A549 (cell line): ENCODE data around the gene KRT17. TPM values are rescaled to one million over a fixed set of nuclear protein-coding genes. Genes with fewer than 3 reads are reported as not detected.
A peak's percentile ranks its signal among the peaks of the same experiment; 100 is the strongest.
"Not testable (repeated sequence)": the region's sequence is repeated elsewhere in the genome, so short reads cannot be mapped to it uniquely, and the experiment has no call there.

Source experiments
- ATAC-seq, 2 experiments: fragments of 200-7000 bp in 1 of 2; fragments of >200 bp in 1 of 2; cut with Nextera tagmentation in 1 of 2; cut with Tn5 transposase in 1 of 2; 3 replicates each; pipeline versions ENCODE4 v1.8.0 to v1.9.1; 2018 to 2020; ENCODE audit warnings: mild to moderate bottlenecking in 1 of 2, moderate library complexity in 1 of 2
- CTCF ChIA-PET: fragments of 300-600 bp; sonication (Branson Sonifier 250); formaldehyde crosslinking; extraction: SDS; loops from one replicate; lab custom pipeline; 2021; ENCODE audit warnings: antibody characterized with exemption, inconsistent platforms; lab: Yijun Ruan, JAX
- POLR2A ChIA-PET: fragments of 350-600 bp; formaldehyde crosslinking; extraction: SDS; loops from one replicate; lab custom pipeline; 2021; ENCODE audit warnings: antibody characterized with exemption, inconsistent platforms; lab: Yijun Ruan, JAX
- DNase-seq, 2 experiments: peaks; one replicate each; pipeline versions ENCODE4 v3.0.0 to v3.0.0-alpha.2; 2011 to 2016; ENCODE audit warnings: low read depth in 1 of 2, low spot score in 1 of 2
- FAIRE-seq: peaks from 2 replicates; lab custom pipeline; 2011; peaks lifted over from hg19 to GRCh38; lab: Jason Lieb, UNC
- H3K27ac ChIP-seq, 2 experiments: fragments of >200 bp; sonication (Bioruptor Twin); formaldehyde crosslinking; 3 replicates each; pipeline ENCODE4 v1.5.1; 2016 to 2017
- H3K4me1 ChIP-seq: fragments of >200 bp; sonication (Bioruptor Twin); formaldehyde crosslinking; 3 replicates; pipeline ENCODE4 v1.6.1; 2016
- H3K4me2 ChIP-seq: fragments of >200 bp; sonication (Bioruptor Twin); formaldehyde crosslinking; 3 replicates; pipeline ENCODE4 v1.6.1; 2016
- H3K4me3 ChIP-seq: fragments of >200 bp; sonication (Bioruptor Twin); formaldehyde crosslinking; 3 replicates; pipeline ENCODE4 v1.5.1; 2016
- H3K9me3 ChIP-seq: fragments of >200 bp; sonication (Bioruptor Twin); formaldehyde crosslinking; 3 replicates; pipeline ENCODE4 v1.6.1; 2016
- CEBPB ChIP-seq, 2 experiments: fragments of >200 bp in 1 of 2; sonication (Bioruptor Twin) in 1 of 2; formaldehyde crosslinking in 1 of 2; IDR thresholded peaks; 2 replicates each; pipeline ENCODE4 v1.6.1; 2012 to 2016
- EHF ChIP-seq: fragments of 250-450 bp; sonication (Bioruptor Pico); IDR thresholded peaks from 2 replicates; pipeline ENCODE4 v1.5.0; 2020; ENCODE audit warnings: mild to moderate bottlenecking
- GATA3 ChIP-seq: IDR thresholded peaks from 2 replicates; pipeline ENCODE4 v1.6.1; 2012; ENCODE audit warnings: borderline replicate concordance
- HEYL ChIP-seq: fragments of 250-450 bp; sonication (Bioruptor Pico); IDR thresholded peaks from 2 replicates; pipeline ENCODE4 v1.8.0; 2021; ENCODE audit warnings: mild to moderate bottlenecking, moderate library complexity
- JUN ChIP-seq, 2 experiments: fragments of >200 bp; sonication (Bioruptor Twin); formaldehyde crosslinking; IDR thresholded peaks; 2 replicates in 1 of 2; 3 replicates in 1 of 2; pipeline ENCODE4 v1.6.1; 2016 to 2017
- MAFK ChIP-seq: fragments of 450-650 bp; IDR thresholded peaks from 2 replicates; pipeline ENCODE4 v1.6.1; 2014; ENCODE audit not compliant: partially characterized antibody
- MYC ChIP-seq: IDR thresholded peaks from 2 replicates; pipeline ENCODE4 v1.6.1; 2012; ENCODE audit warnings: mild to moderate bottlenecking, inconsistent platforms, low read length, improper control_type of control experiment, borderline replicate concordance
- SMC3 ChIP-seq: fragments of >200 bp; sonication (Bioruptor Twin); formaldehyde crosslinking; IDR thresholded peaks from 3 replicates; pipeline ENCODE4 v1.6.1; 2018; ENCODE audit warnings: inconsistent platforms
- SREBF2 ChIP-seq: fragments of 450-650 bp; IDR thresholded peaks from 2 replicates; pipeline ENCODE4 v1.6.1; 2014; ENCODE audit warnings: mild to moderate bottlenecking, moderate library complexity
- TP53 ChIP-seq: fragments of 250-450 bp; sonication (Bioruptor Pico); IDR thresholded peaks from 2 replicates; pipeline ENCODE4 v1.5.0; 2021; ENCODE audit warnings: mild to moderate bottlenecking, moderate library complexity
- ZSCAN20 ChIP-seq: fragments of 250-450 bp; sonication (Bioruptor Pico); IDR thresholded peaks from 2 replicates; pipeline ENCODE4 v1.8.0; 2022; ENCODE audit warnings: mild to moderate bottlenecking, moderate library complexity
- WGBS: methylation state at CpG from one replicate; pipeline ENCODE4 v1.1.6; 2017; ENCODE audit errors: missing lambda C conversion rate; 5-methylcytosine and 5-hydroxymethylcytosine counted together
- polyA plus RNA-seq, 4 experiments: library from polyadenylated mRNA; depleted of rRNA in 3 of 4; stranded (reverse); fragments of >200 nt; fragmentation: RNase III in 1 of 4; extraction: RNeasy Plus Mini Kit Qiagen cat#74134 plus additional on column Dnase treatment in 1 of 4; gene quantifications; 2 replicates in 3 of 4; 3 replicates in 1 of 4; pipeline ENCODE4 v1.2.3, GENCODE V29; 2011 to 2017
- TF ChIP-seq, protein P1 (sequence below): IDR thresholded peaks from 2 replicates; pipeline ENCODE4 v1.6.1; 2012
- TF ChIP-seq, protein P2 (sequence below): fragments of >200 bp; sonication (Bioruptor Twin); formaldehyde crosslinking; IDR thresholded peaks from 2 replicates; pipeline ENCODE4 v1.6.1; 2016
- TF ChIP-seq, protein P3 (sequence below): fragments of 250-450 bp; sonication (Bioruptor Pico); IDR thresholded peaks from 2 replicates; pipeline ENCODE4 v1.5.0; 2020; ENCODE audit warnings: low read depth, mild to moderate bottlenecking, moderate library complexity
- TF ChIP-seq, protein P4 (sequence below): fragments of 450-650 bp; IDR thresholded peaks from 2 replicates; pipeline ENCODE4 v1.6.1; 2014; ENCODE audit warnings: antibody characterized with exemption
- TF ChIP-seq, protein P5 (sequence below): fragments of >200 bp; sonication (Bioruptor Twin); formaldehyde crosslinking; IDR thresholded peaks from 3 replicates; pipeline ENCODE4 v1.5.1; 2016

KRT17 gene
- polyA plus RNA-seq, 2 of the 4 experiments (the other 2 are of a cell fraction): 0.43 to 1.2 TPM

DNA sequence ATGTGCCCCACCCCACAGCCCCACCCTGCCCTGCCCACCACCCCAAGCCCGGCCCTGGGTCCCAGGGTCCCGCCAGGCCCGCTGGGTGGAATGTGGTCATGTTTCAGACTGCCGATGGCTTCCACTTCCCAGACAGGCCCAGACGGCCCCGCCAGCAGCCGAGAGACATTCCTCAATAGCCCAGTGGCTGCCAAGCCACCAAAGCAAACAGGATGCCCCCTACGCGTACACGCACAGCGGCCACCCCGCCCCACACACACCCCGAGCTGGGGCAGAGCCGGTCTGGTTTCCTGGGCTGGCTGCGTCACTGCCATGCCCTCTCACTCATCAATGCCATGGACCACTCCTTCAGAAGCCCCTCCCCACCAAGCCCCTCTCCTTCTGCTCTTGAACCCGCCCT, 1.2 kb upstream of the KRT17 start:
- 25% methylated on average over 1 of the region's 16 CpGs for WGBS
- Histone ChIP-seq H3K27ac (no peak overlapping the region), H3K9me3 (no peaks in the 10 kb centered on the region), H3K4me3 (no peak overlapping the region), H3K4me2 (no peak overlapping the region), H3K4me1 (peaks cover 9% of the 10 kb centered on the region; the same call in 2 of the 3 replicates)
- ChIA-PET CTCF (interaction anchor here (3.7 to 9.5 kb wide), 2 partner anchors 23 to 76 kb away, joined by 14 to 56 read pairs; no protein-coding TSS in a partner anchor), POLR2A (no interaction called here)
- no peak for FAIRE-seq
- no peak for TF ChIP-seq CEBPB (IDR thresholded peaks at IDR 0.05)
- ATAC-seq: no peak
- DNase-seq: peak in 1 of 2 experiments; percentile 33

DNA sequence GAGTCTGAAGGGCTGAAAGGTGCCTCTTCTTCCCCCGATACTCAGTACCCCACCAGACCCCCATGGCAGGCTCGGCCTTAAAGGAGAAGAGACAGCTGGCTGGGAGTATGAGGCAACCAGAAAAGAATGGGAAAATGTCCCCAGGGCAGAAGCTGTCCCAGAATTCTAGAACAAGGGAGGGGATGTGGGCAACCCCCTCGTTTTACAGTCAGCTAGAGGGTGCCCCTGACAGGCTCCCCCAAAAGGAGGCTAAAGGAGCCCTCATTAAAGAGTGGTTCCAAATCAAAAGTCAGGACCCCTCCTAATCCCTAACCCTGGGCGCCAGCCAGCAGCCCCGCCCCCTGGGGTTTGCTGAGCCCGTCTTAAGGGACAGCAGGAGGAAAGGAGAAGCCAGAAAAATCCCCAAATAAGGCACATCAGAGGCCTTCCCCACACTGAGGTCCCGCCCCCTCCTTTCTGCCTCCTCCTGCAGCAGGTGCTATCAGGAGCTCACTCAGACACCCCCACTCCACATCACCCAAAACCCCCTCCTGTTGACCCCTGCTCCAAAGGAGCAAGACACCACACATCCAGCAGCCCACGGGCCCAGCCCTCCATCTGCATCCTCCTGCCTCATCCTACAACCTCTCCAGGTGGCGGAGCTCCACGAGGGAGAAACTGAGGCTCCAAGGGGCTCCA, 1.1 kb downstream of the KRT17 start:
- DNase-seq, H3K4me2 ChIP-seq, POLR2A ChIA-PET, H3K4me1 ChIP-seq, FAIRE-seq, H3K4me3 ChIP-seq, ATAC-seq, H3K9me3 ChIP-seq: not testable (repeated sequence)
- CTCF ChIA-PET: interaction anchor here (1.1 to 9.5 kb wide), 5 partner anchors 25 to 766 kb away, joined by 3 to 56 read pairs (median 5); no protein-coding TSS in a partner anchor
- 45% methylated on average over 9 of the region's 10 CpGs for WGBS
- 0 out of 6 replicates have a peak overlapping the region, but pooled peaks of 1 of the 2 experiments have one; percentile 36 for H3K27ac ChIP-seq

DNA sequence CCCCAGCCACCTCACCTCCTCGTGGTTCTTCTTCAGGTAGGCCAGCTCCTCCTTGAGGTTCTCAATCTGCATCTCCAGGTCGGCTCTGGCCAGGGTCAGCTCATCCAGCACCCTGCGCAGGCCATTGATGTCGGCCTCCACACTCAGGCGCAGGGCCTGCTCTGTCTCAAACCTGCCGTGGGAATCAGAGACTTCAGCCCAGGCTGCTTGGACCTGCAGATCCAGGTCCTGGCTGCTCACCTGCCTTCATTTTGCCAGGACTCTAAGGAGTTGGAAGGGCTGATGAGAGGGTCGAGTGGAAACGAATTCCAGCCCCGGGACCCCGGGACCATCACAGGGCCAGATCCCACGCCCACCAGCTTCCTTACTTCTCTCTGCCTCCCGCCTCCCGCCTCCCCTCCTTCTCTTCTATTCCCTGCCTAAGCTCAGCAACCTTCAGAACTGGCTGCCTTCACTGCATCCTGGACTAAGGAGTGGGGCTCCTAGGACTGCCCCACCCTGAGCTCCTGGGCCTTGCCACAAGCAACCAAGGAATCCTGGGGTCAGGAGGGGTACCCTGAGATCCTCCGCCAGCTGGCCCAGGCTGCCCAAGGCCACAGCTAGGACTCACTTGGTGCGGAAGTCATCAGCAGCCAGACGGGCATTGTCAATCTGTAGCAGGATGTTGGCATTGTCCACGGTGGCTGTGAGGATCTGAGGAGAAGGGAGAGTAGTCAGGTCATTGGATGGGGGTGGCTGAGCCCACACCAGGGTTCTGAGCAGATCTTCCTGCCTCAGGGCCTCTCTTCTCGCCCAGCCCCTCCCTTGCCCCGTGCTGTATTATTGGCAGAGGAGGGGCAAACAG, 1.8 kb downstream of the KRT17 start:
- H3K4me2 ChIP-seq, POLR2A ChIA-PET, H3K4me3 ChIP-seq, DNase-seq, FAIRE-seq, H3K4me1 ChIP-seq, ATAC-seq, H3K9me3 ChIP-seq: not testable (repeated sequence)
- CTCF ChIA-PET: interaction anchor here (1.1 to 9.5 kb wide), 4 partner anchors 25 to 71 kb away, joined by 3 to 56 read pairs (median 13); no protein-coding TSS in a partner anchor
- 64% methylated on average over 18 of the region's 19 CpGs for WGBS
- H3K27ac ChIP-seq: peak overlapping the region in 1 of 2 experiments; percentile 36; a peak in 1 of 6 replicates

DNA sequence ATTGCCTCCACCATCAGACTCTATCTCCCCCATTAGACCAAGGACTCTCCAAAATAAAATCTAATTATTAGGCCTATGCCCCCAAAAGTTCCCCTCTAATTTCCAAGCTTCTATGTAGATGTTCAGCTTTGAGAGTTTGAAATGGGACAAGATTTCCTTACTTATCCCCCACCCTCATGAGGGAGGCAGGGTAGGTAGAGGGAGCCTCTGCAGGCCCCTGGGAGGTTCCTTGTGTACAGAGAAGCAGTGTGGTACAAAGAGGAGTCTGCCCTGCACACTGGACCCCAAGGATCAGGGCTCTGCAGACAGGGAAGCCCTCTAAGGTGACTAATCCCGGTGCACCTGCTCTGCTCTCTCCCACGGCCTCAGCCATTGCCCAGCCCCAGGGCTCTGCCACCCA, 2.5 kb downstream of the KRT17 start:
- FAIRE-seq (no peak), ATAC-seq (no peak), DNase-seq (no peak)
- TF ChIP-seq SMC3: no peak
- TF ChIP-seq MAFK: no peak
- no peak for TF ChIP-seq SREBF2
- TF ChIP-seq HEYL (CRISPR knock-in tag): no peak
- no peak for TF ChIP-seq TP53 (CRISPR knock-in tag)
- no peak for TF ChIP-seq GATA3
- TF ChIP-seq, protein P1, sequence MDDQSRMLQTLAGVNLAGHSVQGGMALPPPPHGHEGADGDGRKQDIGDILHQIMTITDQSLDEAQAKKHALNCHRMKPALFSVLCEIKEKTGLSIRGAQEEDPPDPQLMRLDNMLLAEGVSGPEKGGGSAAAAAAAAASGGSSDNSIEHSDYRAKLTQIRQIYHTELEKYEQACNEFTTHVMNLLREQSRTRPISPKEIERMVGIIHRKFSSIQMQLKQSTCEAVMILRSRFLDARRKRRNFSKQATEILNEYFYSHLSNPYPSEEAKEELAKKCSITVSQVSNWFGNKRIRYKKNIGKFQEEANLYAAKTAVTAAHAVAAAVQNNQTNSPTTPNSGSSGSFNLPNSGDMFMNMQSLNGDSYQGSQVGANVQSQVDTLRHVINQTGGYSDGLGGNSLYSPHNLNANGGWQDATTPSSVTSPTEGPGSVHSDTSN: no peak
- TF ChIP-seq, protein P2, sequence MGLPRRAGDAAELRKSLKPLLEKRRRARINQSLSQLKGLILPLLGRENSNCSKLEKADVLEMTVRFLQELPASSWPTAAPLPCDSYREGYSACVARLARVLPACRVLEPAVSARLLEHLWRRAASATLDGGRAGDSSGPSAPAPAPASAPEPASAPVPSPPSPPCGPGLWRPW: no peak
- TF ChIP-seq, protein P3, sequence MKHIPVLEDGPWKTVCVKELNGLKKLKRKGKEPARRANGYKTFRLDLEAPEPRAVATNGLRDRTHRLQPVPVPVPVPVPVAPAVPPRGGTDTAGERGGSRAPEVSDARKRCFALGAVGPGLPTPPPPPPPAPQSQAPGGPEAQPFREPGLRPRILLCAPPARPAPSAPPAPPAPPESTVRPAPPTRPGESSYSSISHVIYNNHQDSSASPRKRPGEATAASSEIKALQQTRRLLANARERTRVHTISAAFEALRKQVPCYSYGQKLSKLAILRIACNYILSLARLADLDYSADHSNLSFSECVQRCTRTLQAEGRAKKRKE (CRISPR knock-in tag): no peak
- no peak for TF ChIP-seq EHF (CRISPR knock-in tag)
- no peak for TF ChIP-seq ZSCAN20 (CRISPR knock-in tag)
- TF ChIP-seq, protein P4, sequence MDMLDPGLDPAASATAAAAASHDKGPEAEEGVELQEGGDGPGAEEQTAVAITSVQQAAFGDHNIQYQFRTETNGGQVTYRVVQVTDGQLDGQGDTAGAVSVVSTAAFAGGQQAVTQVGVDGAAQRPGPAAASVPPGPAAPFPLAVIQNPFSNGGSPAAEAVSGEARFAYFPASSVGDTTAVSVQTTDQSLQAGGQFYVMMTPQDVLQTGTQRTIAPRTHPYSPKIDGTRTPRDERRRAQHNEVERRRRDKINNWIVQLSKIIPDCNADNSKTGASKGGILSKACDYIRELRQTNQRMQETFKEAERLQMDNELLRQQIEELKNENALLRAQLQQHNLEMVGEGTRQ: no peak
- no peak for TF ChIP-seq JUN (IDR thresholded peaks at IDR 0.05)
- TF ChIP-seq, protein P5, sequence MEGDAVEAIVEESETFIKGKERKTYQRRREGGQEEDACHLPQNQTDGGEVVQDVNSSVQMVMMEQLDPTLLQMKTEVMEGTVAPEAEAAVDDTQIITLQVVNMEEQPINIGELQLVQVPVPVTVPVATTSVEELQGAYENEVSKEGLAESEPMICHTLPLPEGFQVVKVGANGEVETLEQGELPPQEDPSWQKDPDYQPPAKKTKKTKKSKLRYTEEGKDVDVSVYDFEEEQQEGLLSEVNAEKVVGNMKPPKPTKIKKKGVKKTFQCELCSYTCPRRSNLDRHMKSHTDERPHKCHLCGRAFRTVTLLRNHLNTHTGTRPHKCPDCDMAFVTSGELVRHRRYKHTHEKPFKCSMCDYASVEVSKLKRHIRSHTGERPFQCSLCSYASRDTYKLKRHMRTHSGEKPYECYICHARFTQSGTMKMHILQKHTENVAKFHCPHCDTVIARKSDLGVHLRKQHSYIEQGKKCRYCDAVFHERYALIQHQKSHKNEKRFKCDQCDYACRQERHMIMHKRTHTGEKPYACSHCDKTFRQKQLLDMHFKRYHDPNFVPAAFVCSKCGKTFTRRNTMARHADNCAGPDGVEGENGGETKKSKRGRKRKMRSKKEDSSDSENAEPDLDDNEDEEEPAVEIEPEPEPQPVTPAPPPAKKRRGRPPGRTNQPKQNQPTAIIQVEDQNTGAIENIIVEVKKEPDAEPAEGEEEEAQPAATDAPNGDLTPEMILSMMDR: no peak
- no peak for TF ChIP-seq MYC
- peaks cover 9% of the 10 kb centered on the region; the same call in 2 of the 3 replicates for H3K4me1 ChIP-seq
- 73% methylated on average over 2 of the region's 2 CpGs for WGBS
- H3K4me2 ChIP-seq: no peak overlapping the region
- no peak overlapping the region for H3K4me3 ChIP-seq
- no peak overlapping the region for H3K27ac ChIP-seq
- no peaks in the 10 kb centered on the region for H3K9me3 ChIP-seq
- POLR2A ChIA-PET: no interaction called here
- CTCF ChIA-PET: interaction anchor here (1.9 to 3.1 kb wide), 2 partner anchors 26 to 73 kb away, joined by 12 to 21 read pairs; no protein-coding TSS in a partner anchor

DNA sequence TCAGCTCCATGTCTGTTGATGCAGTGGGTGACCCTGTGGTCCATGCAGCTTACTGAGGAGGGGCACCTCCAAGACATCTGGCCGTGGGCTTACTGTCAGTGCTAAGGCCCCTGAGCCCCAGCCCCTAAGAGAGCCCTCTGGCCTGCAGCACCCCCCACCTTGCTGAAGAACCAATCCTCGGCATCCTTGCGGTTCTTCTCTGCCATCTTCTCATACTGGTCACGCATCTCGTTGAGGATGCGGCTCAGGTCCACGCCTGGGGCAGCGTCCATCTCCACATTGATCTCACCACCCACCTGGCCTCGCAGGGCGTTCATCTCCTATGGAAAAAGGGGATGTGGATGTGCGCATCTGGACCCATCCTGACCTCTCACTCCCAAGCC, 2.9 kb downstream of the KRT17 start:
- FAIRE-seq, H3K4me2 ChIP-seq, DNase-seq, H3K9me3 ChIP-seq, H3K4me3 ChIP-seq, ATAC-seq, H3K4me1 ChIP-seq: not testable (repeated sequence)
- ChIA-PET POLR2A (interaction anchor here (0.6 kb wide), 1 partner anchor 67 kb away, joined by 4 read pairs; no protein-coding TSS in a partner anchor), CTCF (interaction anchor here (0.8 to 3.1 kb wide), 4 partner anchors 10 to 72 kb away, joined by 3 to 21 read pairs (median 8); no protein-coding TSS in a partner anchor)
- WGBS: 86% methylated on average over 11 of the region's 11 CpGs
- 0 out of 6 replicates have a peak overlapping the region, but pooled peaks of 1 of the 2 experiments have one; percentile 6 for H3K27ac ChIP-seq
